ENCODE measurements around the gene ZC3H6.

Gene ZC3H6, protein sequence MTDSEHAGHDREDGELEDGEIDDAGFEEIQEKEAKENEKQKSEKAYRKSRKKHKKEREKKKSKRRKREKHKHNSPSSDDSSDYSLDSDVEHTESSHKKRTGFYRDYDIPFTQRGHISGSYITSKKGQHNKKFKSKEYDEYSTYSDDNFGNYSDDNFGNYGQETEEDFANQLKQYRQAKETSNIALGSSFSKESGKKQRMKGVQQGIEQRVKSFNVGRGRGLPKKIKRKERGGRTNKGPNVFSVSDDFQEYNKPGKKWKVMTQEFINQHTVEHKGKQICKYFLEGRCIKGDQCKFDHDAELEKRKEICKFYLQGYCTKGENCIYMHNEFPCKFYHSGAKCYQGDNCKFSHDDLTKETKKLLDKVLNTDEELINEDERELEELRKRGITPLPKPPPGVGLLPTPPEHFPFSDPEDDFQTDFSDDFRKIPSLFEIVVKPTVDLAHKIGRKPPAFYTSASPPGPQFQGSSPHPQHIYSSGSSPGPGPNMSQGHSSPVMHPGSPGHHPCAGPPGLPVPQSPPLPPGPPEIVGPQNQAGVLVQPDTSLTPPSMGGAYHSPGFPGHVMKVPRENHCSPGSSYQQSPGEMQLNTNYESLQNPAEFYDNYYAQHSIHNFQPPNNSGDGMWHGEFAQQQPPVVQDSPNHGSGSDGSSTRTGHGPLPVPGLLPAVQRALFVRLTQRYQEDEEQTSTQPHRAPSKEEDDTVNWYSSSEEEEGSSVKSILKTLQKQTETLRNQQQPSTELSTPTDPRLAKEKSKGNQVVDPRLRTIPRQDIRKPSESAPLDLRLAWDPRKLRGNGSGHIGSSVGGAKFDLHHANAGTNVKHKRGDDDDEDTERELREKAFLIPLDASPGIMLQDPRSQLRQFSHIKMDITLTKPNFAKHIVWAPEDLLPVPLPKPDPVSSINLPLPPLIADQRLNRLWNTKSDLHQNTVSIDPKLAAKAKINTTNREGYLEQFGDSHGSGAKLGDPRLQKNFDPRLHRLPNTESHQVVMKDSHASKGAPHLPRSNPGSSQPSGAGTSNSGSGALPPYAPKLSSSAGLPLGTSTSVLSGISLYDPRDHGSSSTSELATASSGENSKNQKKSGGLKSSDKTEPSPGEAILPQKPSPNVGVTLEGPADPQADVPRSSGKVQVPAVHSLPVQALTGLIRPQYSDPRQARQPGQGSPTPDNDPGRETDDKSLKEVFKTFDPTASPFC

DNA sequence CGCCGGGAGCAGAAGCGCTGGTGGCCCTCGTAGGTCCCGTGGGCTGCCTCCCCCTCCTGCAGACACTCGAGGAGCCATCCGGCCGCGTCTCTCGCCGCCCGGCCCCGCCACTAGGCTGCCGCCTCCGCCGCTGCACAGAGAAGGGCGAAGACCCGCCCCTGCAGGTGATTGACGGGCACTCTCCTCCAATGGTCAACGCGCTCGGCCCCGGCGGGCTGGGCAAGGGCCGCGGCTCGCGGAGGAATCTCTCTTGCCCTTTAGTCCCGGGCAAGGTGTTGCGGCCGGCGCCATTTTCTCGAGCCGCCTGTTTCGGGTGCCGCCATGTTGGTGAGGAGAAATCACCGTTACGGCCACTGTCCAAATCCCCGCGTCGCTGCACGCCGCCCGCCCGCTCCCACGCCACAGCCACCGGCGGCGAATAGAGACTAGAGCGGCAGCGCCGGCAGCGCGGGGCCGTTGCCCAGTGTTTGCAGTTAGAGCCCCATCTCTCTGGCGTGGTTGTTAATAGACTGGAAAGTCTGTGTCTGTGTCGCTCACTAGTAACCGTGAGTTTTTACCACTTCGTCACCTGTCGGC, at the start of gene ZC3H6:
Gene ZC3H6 (plus strand): TSS at position 287 of the 576 bp plus-strand sequence. CDS start 398 bp downstream, outside the sequence.
- peak; percentile 98 for DNase-seq (ENCODE audit: low spot score)

DNA sequence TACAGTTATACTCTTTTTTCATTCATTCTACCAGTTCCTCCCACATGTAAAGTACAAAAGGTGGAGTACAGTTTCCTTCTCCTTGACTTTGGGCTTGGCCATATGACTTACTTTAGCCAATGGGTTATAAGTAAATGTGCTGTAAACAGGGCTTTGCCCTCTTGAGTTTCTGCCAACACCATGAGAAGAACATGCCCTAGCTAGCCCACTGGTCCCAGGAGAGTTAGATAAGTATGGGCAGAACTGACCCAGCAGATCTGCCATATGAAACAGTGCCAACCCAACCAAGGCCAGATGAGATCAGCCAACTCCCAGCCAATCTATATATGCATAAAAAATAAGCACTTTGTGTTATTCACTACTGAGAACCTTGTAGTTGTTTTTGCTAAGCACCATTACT, 46.0 kb upstream of the ZC3H6 start:
- no peak for DNase-seq (ENCODE audit: low spot score)

DNA sequence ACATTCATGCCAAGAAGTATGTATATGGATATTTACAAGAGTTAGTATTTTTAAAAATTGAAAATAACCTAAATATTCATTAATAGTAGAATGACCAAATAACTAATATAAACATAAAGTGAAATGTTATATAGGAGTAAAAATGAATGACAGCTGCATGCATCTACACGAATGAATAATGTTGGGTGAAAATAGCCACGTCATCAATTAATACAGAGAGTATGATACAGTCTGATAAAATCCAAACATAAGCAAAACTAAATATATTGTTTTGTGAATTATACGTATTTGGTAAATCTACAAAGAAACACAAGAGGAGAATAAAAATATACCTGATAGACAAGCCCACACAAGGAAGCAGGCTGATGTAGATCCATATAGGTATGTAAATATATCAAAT, 45.0 kb upstream of the ZC3H6 start:
- DNase-seq (ENCODE audit: low spot score): no peak

DNA sequence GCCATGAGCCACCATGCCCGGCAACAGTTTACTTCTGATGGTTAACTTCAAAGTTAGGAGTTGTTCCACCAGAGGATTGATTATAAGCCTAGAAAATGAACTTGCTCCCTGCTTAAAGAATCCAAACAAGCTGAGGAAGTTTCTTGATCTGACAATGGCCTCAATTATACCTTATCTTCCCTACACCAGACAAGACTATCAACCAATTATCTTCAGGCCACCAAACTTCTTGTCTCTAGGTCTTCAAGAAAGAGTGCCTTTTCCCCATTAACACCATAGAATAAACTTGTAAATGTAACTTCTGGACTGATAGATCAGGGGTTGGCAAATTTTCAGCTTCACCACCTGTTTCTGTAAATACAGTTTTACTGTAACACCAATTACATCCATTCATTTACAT, 35.5 kb upstream of the ZC3H6 start:
- no peak for DNase-seq (ENCODE audit: low spot score)

DNA sequence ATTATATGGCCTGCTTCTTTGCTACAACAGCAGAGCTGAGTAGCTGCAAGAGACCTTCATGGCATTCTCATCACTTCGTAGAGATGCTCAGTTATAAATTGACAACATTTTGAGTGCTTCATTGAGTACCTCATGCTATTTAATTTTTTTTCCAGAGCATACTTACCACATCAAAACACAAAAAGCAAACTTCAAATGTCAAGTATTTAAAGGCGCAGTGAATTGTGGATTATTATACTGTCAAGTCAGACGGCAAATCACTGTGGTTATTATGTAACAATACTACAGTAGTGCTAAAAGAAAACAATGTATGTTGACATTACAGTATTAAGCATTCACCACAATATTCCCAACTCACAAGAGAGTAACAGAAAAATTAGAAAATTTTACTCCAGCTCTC, 33.0 kb upstream of the ZC3H6 start:
- DNase-seq (ENCODE audit: low spot score): no peak

DNA sequence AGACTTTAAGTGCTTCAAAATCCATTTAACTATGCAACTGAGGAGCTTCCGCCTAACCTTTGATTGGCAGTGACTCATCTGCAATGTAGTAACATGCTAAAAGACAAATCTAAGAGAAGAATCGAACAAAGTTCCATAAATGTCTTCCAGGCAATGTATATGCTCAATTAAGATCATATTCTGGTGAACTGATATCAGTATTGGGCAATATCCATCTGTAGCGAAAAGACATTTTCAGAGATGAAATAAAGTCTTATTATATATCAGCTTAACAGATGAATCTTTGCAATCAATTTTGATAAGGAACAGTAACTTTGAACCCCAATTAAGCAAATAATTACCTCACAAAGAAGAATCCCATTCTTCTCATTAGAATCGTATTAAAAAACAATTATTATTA, 32.2 kb upstream of the ZC3H6 start:
- no peak for DNase-seq (ENCODE audit: low spot score)

DNA sequence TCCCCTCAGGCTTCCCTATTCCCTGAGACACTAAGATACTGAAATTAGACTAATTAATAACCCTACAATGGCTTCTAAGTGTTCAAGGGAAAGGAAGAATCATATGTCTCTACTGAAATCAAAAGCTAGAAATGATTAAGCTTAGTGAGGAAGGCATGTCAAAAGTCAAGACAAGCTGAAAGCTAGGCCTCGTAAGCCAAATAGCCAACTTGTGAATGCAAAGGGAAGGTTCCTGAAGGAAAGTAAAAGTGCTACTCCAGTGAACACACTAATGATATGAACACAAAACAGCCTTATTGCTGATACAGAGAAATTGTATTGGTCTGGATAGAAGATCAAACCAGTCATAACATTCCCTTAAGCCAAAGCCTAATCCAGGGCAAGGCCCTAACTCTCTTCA, 30.5 kb upstream of the ZC3H6 start:
- DNase-seq (ENCODE audit: low spot score): no peak

DNA sequence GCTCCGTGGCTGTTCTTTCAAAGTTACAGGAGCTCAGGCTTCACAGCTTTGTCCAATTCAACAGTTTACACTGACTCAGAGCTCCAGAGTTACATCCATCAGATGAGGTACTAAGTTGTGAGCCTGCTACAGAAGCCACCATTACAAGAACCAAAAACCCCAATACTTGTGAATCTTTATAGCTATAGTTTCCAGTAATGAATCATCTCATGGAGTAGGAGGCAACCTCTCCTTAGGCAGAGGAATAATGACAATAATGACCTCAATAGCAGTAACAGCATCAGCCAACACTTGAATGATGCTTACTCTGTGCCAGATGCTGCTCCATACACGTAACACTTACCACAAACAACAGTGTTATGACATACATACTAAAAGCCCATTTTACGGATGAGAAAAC, 24.1 kb upstream of the ZC3H6 start:
- no peak for DNase-seq (ENCODE audit: low spot score)

DNA sequence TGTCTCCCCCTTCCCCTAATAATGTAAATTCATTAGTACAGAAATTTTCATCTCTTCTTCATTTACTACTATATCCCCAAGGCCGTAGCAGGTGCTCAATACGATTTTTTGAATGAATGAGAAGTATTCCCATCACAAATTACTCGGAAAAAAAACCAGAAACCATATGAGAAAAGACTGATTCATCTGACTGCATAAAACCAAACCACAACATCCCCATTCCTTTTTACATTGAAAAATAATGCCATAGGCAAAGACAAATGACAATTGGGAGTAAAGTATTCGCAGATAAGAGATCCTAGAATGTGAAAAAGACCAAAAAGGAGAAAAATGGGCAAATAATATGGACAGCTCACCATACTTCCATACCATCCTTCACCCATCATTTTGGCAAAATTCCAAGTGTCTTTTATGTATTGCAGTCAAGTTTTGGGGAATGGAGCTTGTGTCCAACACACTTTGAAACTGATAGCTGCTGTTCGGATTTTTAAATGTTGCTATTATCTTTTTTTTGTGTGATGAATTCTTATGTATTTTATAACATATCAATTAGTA, 22.1 kb upstream of the ZC3H6 start:
- no peak for DNase-seq (ENCODE audit: low spot score)

DNA sequence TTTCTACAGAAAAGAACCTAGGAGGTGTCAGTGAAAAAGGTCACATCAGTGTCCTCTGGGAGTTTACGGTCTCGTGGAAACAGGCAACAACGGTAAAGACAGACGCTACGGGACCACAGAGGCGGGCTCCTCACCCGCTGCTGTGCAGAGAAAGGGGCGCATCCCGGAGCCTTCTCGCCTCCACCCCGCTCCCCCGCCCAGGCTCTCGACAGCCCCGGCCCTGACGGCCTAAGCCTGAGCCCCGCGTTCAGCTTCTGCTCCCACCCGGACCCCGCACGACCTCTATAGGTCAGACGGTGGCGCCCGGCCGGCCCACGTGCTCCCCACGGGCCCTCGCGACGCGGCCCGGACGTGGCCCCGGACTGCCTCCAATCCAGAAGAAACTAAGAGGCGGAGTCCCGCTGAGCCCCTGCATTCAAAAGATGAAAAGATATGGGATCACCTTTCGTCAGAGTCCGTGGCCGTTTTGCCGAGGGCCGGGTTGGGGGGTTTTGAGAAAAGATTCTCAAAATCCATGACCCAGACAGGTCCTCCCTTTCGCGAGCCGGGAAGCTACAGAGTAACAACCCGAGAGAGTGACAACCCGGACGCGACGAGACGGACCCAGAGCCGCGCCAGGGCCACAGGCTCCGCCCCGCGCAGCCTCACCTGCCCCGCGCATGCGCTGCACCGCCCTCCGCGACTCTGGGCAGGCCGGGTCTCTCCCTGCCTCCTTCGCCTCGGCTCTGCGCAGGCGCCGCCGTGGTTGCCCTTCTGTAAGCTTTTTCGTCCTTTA, 20.7 kb upstream of the ZC3H6 start, which contains the start of gene ZC3H8:
Gene ZC3H8 (minus strand): TSS at position 577 of the 775 bp plus-strand sequence. CDS start 61 bp downstream, at position 516.
- DNase-seq (ENCODE audit: low spot score): peak; percentile 96

DNA sequence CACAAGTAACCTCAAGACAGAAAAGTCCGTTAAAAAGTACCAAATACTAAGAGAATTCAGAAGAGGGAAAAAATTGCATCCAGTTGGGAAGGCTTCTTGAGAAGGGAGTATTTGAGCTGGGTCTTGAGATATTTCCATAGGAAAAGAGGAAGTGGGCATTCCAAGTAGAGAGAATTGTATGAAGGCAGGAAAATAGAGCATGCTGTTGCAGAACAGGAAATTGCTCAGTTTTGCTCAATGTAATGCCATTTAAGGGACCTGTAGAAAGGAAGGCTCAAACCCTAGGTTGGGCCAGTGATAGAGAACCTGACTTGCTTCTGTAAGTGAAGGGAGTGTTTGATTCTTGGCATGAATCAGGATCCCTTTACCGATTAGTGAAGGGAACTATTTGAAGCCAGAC, 19.5 kb upstream of the ZC3H6 start:
- DNase-seq (ENCODE audit: low spot score): no peak

DNA sequence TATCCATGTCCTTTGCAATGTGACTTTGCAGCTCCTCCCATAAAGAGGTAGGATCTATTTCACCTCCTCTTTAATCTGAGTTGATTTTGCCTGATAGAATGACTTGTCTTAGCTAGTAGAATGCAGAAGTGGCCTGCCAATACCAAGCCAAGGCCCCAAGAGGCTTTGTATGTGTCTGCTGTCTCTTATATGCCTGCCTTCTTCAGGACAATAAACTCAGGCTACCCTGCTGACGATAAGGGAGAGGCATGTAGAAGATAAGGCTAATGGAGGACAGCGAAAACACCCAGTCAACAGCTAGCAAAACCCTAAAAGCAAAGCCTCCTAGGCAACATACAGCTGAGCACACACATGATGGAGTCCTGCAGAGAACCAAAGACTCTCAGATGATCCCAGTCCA, 18.7 kb upstream of the ZC3H6 start:
- no peak for DNase-seq (ENCODE audit: low spot score)

DNA sequence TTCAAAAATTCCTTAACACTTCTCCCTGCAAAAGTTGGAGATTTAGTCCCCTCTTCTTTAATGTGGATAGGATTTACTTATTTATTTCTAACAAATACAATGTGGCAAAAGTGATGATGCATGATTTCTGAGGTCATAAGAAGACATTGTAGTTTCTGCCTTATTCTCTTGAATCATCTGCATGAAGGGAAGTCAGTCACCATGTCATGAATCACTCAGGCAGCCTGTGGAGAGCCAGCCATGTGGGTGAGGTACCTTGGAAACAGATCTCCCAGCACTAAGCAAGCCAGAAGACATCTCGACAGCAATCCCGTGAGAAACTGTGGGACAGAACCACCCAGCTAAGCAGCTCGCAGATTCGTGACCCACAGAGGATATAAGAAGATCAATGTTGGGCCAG, 17.8 kb upstream of the ZC3H6 start:
- no peak for DNase-seq (ENCODE audit: low spot score)

DNA sequence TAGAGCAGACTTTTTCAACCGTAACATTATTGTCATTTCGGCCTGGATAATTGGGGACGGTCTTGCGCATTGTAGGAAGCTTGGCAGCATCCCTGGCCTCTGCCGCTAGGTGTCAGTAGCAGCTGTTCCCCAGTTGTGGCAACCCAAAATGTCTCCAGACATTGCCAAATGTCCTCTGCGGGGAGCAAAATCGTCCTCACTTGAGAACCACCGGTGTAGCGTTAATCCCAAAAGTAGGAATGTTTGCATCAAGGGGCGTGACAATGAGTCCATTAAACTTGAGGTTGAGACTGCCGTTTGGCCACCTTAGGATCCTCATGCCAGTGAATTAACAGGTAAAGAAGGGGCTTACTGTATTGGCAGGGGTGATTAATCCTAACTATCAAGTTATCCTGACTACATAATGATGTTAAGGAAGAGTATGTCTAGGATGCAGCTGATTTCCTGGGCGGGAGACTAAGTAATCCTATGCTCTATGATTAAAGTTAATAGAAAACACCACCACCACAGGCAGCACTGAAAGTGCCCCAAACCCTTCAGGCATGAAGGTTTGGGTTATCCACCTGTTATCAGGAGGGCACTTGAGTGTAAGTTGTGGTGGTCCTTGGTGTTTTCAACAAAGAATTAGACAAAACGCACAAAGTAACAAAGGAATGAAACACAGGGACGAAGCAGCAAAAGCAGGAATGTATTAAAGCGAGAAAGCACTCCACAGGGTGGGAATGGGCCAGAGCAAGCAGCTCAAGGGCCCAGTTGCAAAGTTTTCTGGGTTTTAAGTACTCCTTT, 15.7 kb upstream of the ZC3H6 start:
- DNase-seq (ENCODE audit: low spot score): peak; percentile 85

DNA sequence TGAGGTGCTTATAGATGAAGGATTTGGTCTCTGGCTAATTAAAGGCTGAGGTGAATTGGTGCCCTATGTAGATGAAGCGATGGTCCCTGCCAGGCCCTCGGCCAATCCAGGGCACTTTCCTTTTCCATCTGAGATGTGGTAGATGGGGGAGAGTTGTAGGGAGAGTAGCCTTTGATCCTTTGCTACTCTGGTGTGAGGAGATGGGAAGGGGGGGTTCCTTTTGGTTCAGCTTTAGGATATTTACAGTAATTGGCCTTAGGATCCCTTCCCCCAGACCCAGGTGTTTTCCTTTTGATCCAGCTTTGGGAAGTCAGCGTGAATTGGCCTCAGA, 15.1 kb upstream of the ZC3H6 start:
- DNase-seq (ENCODE audit: low spot score): no peak

DNA sequence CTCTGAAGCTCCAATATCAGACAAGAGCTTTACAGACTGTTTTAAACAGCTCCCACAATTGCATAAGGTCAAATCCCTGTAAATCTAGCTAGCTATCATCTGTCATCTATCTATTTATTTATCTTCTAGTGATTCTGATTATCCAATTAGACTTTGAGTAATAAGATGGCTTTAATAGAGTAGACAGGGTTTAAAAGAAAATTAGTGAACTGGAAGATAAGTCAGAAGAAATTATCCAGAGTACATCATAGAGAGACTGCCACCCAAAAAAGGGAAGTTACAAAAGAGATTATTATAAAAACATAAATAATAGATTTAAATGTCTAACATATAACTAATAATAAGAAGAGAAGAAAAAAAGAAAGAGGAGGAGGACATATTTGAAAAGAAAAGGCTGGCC, 12.5 kb upstream of the ZC3H6 start:
- no peak for DNase-seq (ENCODE audit: low spot score)

DNA sequence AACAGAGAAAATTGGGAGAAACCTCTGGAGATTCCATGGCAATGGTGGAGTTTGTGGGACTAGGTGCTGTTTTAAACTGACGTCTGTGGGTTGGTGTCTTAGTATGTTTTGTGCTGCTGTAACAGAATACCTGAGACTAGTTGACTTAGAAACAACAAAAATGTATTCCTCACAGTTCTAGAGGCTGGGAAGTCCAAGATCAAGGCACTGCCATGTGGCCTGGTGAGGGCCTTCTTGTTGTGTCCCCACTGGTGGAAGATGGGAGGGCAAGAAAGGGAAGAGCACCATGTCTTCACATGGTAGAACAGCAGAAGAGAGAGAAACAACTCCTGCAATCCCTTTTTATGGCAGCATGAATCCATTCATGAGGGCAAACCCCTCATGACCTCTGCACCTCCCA, 6.8 kb upstream of the ZC3H6 start:
- no peak for DNase-seq (ENCODE audit: low spot score)

DNA sequence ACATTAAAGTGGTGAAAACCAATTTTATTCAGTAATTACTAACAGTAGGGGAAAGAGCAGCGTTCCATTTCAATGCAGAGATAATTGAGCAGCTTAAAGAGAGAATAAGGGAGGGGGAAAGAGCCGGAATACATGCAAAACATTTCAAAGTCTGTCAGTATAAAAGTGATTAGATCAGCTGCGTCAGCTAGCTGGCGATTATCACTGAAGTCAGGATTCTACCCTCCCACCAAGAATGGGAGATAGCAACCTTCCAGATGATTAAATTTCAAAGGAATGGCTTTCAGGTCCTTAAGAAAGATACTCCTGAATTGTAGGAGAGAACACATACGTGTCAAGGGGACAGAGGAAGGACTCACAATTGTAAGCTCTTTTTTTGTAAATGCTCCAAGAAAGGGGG, 2.7 kb upstream of the ZC3H6 start:
- DNase-seq (ENCODE audit: low spot score): no peak

DNA sequence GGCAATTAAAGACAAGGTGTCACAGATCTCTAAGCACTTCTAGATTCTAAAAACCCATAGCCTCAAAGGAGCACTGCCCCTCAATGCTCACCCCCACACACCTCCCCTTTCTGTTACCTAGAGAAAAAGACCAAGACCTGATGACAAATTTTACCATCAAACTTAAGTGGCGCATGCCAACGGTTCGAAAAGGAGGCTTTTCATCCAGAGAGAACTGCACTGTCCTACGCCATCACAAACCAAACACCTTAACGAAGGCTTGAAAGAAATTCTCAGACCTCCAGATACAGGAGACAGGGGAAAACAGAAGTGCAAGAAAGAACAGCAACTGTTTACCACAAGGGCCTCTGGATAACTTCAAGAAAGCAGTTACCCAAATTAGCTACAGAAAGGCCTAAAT, 2.0 kb upstream of the ZC3H6 start:
- DNase-seq (ENCODE audit: low spot score): no peak

Data from CD4-positive, alpha-beta T cell treated with Interleukin-6 at 100 ng/mL for 8 hours (primary cell).